ENCODE measurements around the gene LARGE1.
"Not testable (repeated sequence)": the region's sequence is repeated elsewhere in the genome, so short reads cannot be mapped to it uniquely, and the experiment has no call there.

The LARGE1 gene

GRCh38 chr22:33415401-33415800, 504.9 kb downstream of the LARGE1 start:
- no peak for DNase-seq (ENCODE audit: low read depth)

- no peak for DNase-seq (ENCODE audit: low read depth)
Observed at GRCh38 chr22:33409079-33409478, 511.2 kb downstream of the LARGE1 start.

- DNase-seq (ENCODE audit: low read depth), result no peak
Observed at GRCh38 chr22:33405194-33405593, 515.1 kb downstream of the LARGE1 start.

GRCh38 chr22:33404723-33405122, 515.6 kb downstream of the LARGE1 start:
- no peak for DNase-seq (ENCODE audit: low read depth)

- DNase-seq (ENCODE audit: low read depth), result no peak
Observed at GRCh38 chr22:33402325-33402724, 518.0 kb downstream of the LARGE1 start.

GRCh38 chr22:33401291-33401690, 519.0 kb downstream of the LARGE1 start:
- DNase-seq (ENCODE audit: low read depth), result no peak

DNA sequence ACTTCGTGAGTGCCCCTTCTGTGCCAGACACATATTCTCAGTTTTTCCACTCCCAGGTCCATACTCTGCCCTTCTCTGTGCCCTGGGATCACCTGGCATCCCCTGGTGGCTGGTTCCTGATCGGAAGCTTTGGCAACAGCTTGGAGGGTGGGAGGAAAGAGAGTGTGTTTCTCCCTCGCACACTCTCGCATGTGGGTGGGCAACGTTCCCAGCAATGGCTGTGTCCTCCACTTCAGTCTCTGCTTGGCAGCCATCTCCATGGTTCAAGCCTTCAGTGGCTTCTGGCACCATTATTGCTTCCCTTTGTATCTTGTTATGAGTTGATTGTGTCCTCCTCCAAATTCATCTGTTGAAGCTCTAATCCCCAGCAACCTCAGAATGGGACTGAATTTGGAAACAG, 519.4 kb downstream of the LARGE1 start:
- DNase-seq (ENCODE audit: low read depth), result no peak

GRCh38 chr22:33400061-33400840, 520.0 kb downstream of the LARGE1 start:
- no peak for DNase-seq (ENCODE audit: low read depth)

- DNase-seq (ENCODE audit: low read depth), result no peak
Observed at GRCh38 chr22:33397381-33397907, 522.8 kb downstream of the LARGE1 start.

DNA sequence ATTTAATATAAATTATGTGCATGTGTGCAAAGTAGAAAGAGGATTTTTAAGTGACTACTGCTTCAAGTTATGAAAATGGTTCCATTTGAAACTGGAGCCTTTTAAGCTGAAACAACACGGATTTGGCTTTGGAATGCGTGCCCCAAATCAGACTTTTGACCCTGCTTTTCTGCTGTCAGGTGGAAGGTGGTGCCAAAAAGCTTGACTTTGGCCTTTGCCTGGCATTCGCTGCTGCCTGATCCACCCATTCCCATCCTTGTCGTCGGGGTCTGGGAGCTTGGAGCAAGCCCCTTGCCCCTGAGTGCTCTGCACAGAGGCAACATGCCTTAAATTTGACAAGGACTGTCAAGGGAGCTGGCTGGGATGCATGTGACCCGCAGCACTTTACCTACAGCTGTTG, 526.8 kb downstream of the LARGE1 start:
- DNase-seq (ENCODE audit: low read depth), result no peak

DNA sequence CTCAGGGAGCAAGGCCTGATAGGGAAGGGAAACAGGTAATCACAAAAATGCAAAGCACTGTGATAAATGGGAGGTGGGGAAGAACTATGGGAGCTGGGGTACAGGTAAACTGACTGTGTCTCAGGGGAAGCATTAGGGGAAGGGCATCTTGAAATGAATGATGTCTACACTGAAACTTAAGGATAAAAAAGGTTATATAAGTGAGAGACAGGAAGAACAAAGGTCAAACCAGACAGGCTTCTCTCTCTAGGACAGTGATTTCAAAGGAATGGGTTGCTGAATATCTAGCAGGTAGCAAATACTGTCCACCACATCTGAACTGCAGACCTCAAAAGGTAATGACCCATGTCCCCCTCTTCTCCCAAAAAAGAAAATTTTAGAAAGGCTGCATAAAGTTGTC, 529.0 kb downstream of the LARGE1 start:
- no peak for DNase-seq (ENCODE audit: low read depth)

DNA sequence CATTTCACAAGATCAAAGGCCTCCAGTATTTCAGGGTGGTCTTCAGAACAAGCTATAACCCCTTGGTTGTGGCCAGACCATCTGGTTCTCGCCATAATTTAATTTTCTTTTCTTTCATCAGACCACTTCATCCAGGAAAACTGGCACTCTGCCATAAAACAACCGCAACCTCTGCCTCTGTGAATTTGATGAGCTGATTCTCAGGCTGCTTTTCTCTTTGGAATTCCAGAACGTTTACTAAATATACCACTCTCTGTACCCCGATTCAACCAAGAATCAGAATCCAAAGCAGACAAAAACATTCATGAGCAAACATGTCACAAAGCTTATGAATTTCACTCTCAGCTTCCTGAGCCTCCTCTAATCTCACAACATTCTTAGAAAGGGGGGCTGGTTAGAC, 530.3 kb downstream of the LARGE1 start:
- DNase-seq (ENCODE audit: low read depth), result no peak

GRCh38 chr22:33386270-33386669, 534.0 kb downstream of the LARGE1 start:
- DNase-seq (ENCODE audit: low read depth), result no peak

DNA sequence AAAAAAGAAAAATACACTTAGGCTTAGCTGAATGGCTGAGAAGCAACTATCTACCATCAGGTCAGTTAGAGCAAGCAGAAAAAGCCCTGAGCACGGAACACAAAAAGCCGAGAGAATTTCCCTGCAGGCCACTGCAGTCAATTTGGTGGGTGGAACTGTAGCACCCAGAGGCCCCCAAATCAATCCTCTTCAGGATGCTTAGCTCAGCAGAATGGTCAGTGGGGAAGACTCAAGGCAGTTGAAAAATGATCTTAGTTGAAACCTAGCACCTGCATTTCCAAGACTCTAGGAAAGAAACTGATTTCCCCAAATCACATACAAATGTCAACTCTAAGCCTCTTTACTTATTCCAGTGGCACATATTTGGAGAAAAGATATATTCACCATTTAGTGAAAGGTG, 534.7 kb downstream of the LARGE1 start:
- DNase-seq (ENCODE audit: low read depth), result no peak

GRCh38 chr22:33382436-33382835, 537.8 kb downstream of the LARGE1 start:
- no peak for DNase-seq (ENCODE audit: low read depth)

DNA sequence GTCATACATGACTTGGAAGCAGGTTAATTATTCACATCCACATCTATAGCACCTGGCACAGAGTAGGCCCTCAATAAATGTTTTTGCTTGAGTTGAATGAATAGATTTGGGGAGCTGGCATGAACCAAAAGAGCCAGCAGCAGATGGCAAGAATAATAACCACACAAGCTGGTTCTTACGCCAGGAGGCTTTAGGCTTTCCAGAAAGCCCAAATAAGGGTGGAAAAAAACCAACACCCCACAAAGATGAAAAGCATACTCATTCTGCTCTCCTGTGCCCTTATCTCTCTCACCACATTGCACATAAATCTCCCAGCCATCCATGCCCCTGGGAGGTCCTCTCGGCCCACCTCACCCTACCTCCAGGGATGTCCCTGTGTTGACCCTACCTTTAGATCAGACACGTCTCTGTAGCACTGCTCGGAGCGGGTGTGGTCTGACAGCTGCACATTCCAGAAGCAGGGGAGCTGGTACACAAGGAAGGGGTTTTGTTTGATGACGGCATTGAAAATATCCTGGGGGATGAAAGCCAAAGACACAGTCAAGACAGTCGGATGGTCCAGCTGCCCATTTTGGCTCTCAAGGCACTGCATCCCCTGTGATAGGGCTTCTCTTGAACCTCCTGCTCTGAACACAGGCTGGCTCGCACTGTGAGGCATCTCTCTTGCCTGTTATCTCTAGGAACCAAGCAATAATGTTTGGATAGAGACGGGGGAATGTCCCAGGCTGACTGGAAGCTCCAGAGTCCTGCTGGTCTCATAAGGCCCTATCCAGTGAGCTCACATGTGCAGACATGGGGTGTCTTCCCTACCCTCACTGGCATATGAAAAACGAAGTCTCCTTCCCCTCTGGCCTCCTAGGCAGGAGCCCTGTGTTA, 538.5 kb downstream of the LARGE1 start:
- no peak for DNase-seq (ENCODE audit: low read depth)

GRCh38 chr22:33380789-33381530, 539.3 kb downstream of the LARGE1 start:
- no peak for DNase-seq (ENCODE audit: low read depth)

GRCh38 chr22:33379836-33380235, 540.4 kb downstream of the LARGE1 start:
- DNase-seq (ENCODE audit: low read depth), result no peak

GRCh38 chr22:33372875-33373274, 547.4 kb downstream of the LARGE1 start:
- DNase-seq (ENCODE audit: low read depth), result no peak

DNA sequence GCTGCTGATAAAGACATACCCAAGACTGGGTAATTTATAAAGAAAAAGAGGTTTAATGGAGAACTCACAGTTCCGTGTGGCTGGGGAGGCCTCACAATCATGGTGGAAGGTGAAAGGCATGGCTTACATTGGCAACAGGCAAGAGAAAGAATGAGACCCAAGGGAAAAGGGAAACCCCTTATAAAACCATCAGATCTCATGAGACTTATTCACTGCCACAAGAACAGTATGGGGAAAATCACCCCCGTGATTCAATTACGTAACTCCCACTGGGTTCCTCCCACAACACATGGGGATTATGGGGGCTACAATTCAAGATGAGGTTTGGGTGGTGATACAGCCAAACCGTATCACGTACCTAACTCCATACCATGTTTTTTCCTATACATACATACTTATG, 557.0 kb downstream of the LARGE1 start:
- DNase-seq (ENCODE audit: low read depth), result not testable (repeated sequence)

- DNase-seq (ENCODE audit: low read depth), result no peak
Observed at GRCh38 chr22:33362702-33363101, 557.6 kb downstream of the LARGE1 start.

GRCh38 chr22:33361581-33361980, 558.7 kb downstream of the LARGE1 start:
- DNase-seq (ENCODE audit: low read depth), result no peak
